ENCODE results near the gene YEATS2. TPM values are rescaled to one million over a fixed set of nuclear protein-coding genes. Genes with fewer than 3 reads are reported as not detected.

YEATS2 gene
- polyA plus RNA-seq, 1 donor from 2014 or later = 46.2 TPM

DNA sequence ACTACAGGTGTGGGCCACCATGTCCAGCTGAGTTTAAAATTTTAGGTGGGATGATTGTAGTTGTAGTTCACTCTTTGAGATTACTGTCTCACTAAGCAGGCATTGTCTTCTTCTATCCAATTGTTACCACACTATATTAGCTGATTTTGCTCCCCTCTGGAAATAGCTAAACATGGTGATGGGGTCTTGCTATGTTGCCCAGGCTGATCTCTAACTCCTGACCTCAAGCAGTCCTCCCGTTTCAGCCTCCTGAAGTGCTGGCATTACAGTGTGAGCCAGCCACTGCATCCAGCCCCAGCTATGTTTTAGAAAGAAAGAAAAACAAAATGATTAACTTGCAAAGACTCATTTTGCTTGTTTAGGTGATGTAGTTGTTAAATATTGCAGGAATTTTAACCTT is 30.6 kb downstream of the YEATS2 start:
- no peaks in the 10 kb centered on the region for H3K27me3 ChIP-seq (ENCODE audit: insufficient read depth, low read depth, low read length)
- no peaks in the 10 kb centered on the region for H3K9me2 ChIP-seq (ENCODE audit: insufficient read depth, low read length)
- H3F3A ChIP-seq (ENCODE audit: insufficient read depth, low read length, poor library complexity, severe bottlenecking) = no peaks in the 10 kb centered on the region
- H3K27ac ChIP-seq (ENCODE audit: low read length) = no peak overlapping the region
- H3K36me3 ChIP-seq (ENCODE audit: insufficient read depth, low read length) = peaks cover 14% of the 10 kb centered on the region
- H2AFZ ChIP-seq (ENCODE audit: low read depth, low read length) = no peak overlapping the region
- H3K79me2 ChIP-seq (replicated peaks; ENCODE audit: insufficient read depth, low read length) = no peaks in the 10 kb centered on the region
- H3K9me3 ChIP-seq (ENCODE audit: low read length) = no peaks in the 10 kb centered on the region
- H4K20me1 ChIP-seq (ENCODE audit: insufficient read depth) = no peaks in the 10 kb centered on the region
- TF ChIP-seq POLR2AphosphoS5 (IDR thresholded peaks at IDR 0.05) (no peak), TAF1 (IDR thresholded peaks at IDR 0.05; ENCODE audit: low read depth) (no peak), EP300 (conservative IDR thresholded peaks at IDR 0.05; ENCODE audit: poor library complexity, severe bottlenecking) (no peak), MXI1 (conservative IDR thresholded peaks at IDR 0.05; ENCODE audit: poor library complexity, severe bottlenecking) (no peak), EZH2 (IDR thresholded peaks at IDR 0.05; ENCODE audit: borderline replicate concordance, insufficient read depth, low read length, poor library complexity, severe bottlenecking) (no peak), SMC3 (conservative IDR thresholded peaks at IDR 0.05; ENCODE audit: poor library complexity) (no peak), RAD21 (conservative IDR thresholded peaks at IDR 0.05) (no peak)
- TF ChIP-seq, protein P1, sequence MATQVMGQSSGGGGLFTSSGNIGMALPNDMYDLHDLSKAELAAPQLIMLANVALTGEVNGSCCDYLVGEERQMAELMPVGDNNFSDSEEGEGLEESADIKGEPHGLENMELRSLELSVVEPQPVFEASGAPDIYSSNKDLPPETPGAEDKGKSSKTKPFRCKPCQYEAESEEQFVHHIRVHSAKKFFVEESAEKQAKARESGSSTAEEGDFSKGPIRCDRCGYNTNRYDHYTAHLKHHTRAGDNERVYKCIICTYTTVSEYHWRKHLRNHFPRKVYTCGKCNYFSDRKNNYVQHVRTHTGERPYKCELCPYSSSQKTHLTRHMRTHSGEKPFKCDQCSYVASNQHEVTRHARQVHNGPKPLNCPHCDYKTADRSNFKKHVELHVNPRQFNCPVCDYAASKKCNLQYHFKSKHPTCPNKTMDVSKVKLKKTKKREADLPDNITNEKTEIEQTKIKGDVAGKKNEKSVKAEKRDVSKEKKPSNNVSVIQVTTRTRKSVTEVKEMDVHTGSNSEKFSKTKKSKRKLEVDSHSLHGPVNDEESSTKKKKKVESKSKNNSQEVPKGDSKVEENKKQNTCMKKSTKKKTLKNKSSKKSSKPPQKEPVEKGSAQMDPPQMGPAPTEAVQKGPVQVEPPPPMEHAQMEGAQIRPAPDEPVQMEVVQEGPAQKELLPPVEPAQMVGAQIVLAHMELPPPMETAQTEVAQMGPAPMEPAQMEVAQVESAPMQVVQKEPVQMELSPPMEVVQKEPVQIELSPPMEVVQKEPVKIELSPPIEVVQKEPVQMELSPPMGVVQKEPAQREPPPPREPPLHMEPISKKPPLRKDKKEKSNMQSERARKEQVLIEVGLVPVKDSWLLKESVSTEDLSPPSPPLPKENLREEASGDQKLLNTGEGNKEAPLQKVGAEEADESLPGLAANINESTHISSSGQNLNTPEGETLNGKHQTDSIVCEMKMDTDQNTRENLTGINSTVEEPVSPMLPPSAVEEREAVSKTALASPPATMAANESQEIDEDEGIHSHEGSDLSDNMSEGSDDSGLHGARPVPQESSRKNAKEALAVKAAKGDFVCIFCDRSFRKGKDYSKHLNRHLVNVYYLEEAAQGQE (IDR thresholded peaks at IDR 0.05; ENCODE audit: borderline replicate concordance) = no peak
- TF ChIP-seq, protein P2, sequence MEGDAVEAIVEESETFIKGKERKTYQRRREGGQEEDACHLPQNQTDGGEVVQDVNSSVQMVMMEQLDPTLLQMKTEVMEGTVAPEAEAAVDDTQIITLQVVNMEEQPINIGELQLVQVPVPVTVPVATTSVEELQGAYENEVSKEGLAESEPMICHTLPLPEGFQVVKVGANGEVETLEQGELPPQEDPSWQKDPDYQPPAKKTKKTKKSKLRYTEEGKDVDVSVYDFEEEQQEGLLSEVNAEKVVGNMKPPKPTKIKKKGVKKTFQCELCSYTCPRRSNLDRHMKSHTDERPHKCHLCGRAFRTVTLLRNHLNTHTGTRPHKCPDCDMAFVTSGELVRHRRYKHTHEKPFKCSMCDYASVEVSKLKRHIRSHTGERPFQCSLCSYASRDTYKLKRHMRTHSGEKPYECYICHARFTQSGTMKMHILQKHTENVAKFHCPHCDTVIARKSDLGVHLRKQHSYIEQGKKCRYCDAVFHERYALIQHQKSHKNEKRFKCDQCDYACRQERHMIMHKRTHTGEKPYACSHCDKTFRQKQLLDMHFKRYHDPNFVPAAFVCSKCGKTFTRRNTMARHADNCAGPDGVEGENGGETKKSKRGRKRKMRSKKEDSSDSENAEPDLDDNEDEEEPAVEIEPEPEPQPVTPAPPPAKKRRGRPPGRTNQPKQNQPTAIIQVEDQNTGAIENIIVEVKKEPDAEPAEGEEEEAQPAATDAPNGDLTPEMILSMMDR (IDR thresholded peaks at IDR 0.05; ENCODE audit: poor library complexity, severe bottlenecking) = no peak
- H3K4me2 ChIP-seq (ENCODE audit: low read length) = no peak overlapping the region
- H3K4me3 ChIP-seq (ENCODE audit: low read length) = no peak overlapping the region
- H3K9ac ChIP-seq (ENCODE audit: low read length) = no peak overlapping the region

DNA sequence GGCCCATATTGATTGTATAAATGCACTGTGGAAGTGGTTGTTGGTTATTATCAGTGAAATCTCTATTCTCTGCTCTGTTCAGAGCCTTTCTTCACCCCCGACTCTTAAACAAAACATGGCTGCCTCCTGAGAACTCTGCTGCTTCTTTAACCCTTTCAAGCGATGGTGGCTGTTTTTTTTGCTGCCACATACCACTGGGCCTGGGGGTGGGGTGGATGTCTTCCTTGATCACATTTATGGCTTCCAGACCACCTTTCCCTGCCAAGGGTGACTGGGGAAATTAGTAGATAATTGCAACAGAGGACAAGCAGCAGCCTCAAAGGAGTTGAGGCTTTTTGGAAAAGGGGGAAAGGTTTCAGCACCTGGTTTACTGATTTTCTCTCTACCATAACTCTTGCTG is 32.8 kb downstream of the YEATS2 start:
- H3F3A ChIP-seq (ENCODE audit: insufficient read depth, low read length, poor library complexity, severe bottlenecking) = no peaks in the 10 kb centered on the region
- no peak overlapping the region for H3K4me2 ChIP-seq (ENCODE audit: low read length)
- no peak overlapping the region for H3K27ac ChIP-seq (ENCODE audit: low read length)
- no peak overlapping the region for H2AFZ ChIP-seq (ENCODE audit: low read depth, low read length)
- no peaks in the 10 kb centered on the region for H4K20me1 ChIP-seq (ENCODE audit: insufficient read depth)
- TF ChIP-seq SMC3 (conservative IDR thresholded peaks at IDR 0.05; ENCODE audit: poor library complexity) (no peak), EZH2 (IDR thresholded peaks at IDR 0.05; ENCODE audit: borderline replicate concordance, insufficient read depth, low read length, poor library complexity, severe bottlenecking) (no peak), RAD21 (conservative IDR thresholded peaks at IDR 0.05) (no peak), POLR2AphosphoS5 (IDR thresholded peaks at IDR 0.05) (no peak), MXI1 (conservative IDR thresholded peaks at IDR 0.05; ENCODE audit: poor library complexity, severe bottlenecking) (no peak), TAF1 (IDR thresholded peaks at IDR 0.05; ENCODE audit: low read depth) (no peak), EP300 (conservative IDR thresholded peaks at IDR 0.05; ENCODE audit: poor library complexity, severe bottlenecking) (no peak)
- TF ChIP-seq, protein P1 (IDR thresholded peaks at IDR 0.05; ENCODE audit: borderline replicate concordance) = no peak
- TF ChIP-seq, protein P2 (IDR thresholded peaks at IDR 0.05; ENCODE audit: poor library complexity, severe bottlenecking) = no peak
- peaks cover 17% of the 10 kb centered on the region for H3K36me3 ChIP-seq (ENCODE audit: insufficient read depth, low read length)
- H3K9ac ChIP-seq (ENCODE audit: low read length) = no peak overlapping the region
- H3K9me2 ChIP-seq (ENCODE audit: insufficient read depth, low read length) = no peaks in the 10 kb centered on the region
- no peaks in the 10 kb centered on the region for H3K9me3 ChIP-seq (ENCODE audit: low read length)
- H3K27me3 ChIP-seq (ENCODE audit: insufficient read depth, low read depth, low read length) = no peaks in the 10 kb centered on the region
- H3K79me2 ChIP-seq (replicated peaks; ENCODE audit: insufficient read depth, low read length) = no peaks in the 10 kb centered on the region
- H3K4me3 ChIP-seq (ENCODE audit: low read length) = no peak overlapping the region
